SK-N-MC (cell line): ENCODE results near the gene POLR2L.
A peak's percentile ranks its signal among the peaks of the same experiment; 100 is the strongest.

Source experiments
- DNase-seq: peaks from one replicate; pipeline ENCODE4 v3.0.0-alpha.2; 2011; ENCODE audit warnings: low read depth, low spot score
- H3K27ac ChIP-seq: fragments of 200-600 bp; sonication (generic); 2 replicates; pipeline ENCODE4 v1.5.1; 2016; ENCODE audit warnings: mixed run types
- H3K36me3 ChIP-seq: fragments of 200-600 bp; sonication (generic); 2 replicates; pipeline ENCODE4 v1.6.1; 2017; ENCODE audit warnings: antibody characterized with exemption, low read length, mixed read lengths; ENCODE audit not compliant: insufficient read depth
- H3K4me3 ChIP-seq: fragments of 200-600 bp; sonication (generic); 2 replicates; pipeline ENCODE4 v1.5.1; 2016
- H3K9ac ChIP-seq: fragments of 200-600 bp; sonication (generic); 2 replicates; pipeline ENCODE4 v1.8.0; 2017; ENCODE audit warnings: mixed run types, mixed read lengths; ENCODE audit not compliant: insufficient read length
- H3K9me3 ChIP-seq: fragments of 200-600 bp; sonication (generic); 2 replicates; pipeline ENCODE4 v1.6.1; 2017; ENCODE audit warnings: low read depth, mild to moderate bottlenecking, antibody characterized with exemption, low read length, moderate library complexity, mixed read lengths
- EZH2 ChIP-seq: fragments of 200-600 bp; sonication (generic); IDR thresholded peaks from one replicate; pipeline ENCODE4 v1.6.1; 2017; ENCODE audit warnings: antibody characterized with exemption
- FOXP2 ChIP-seq: optimal IDR thresholded peaks from 2 replicates; pipeline ENCODE3; 2011; ENCODE audit warnings: mild to moderate bottlenecking, moderate library complexity; ENCODE audit not compliant: insufficient read depth; ENCODE audit errors: extremely low read length, control extremely low read depth
- POLR2AphosphoS5 ChIP-seq: IDR thresholded peaks from 2 replicates; pipeline ENCODE4 v1.6.1; 2012; ENCODE audit warnings: mild to moderate bottlenecking, low read depth, low read length, borderline replicate concordance

POLR2L gene

DNA sequence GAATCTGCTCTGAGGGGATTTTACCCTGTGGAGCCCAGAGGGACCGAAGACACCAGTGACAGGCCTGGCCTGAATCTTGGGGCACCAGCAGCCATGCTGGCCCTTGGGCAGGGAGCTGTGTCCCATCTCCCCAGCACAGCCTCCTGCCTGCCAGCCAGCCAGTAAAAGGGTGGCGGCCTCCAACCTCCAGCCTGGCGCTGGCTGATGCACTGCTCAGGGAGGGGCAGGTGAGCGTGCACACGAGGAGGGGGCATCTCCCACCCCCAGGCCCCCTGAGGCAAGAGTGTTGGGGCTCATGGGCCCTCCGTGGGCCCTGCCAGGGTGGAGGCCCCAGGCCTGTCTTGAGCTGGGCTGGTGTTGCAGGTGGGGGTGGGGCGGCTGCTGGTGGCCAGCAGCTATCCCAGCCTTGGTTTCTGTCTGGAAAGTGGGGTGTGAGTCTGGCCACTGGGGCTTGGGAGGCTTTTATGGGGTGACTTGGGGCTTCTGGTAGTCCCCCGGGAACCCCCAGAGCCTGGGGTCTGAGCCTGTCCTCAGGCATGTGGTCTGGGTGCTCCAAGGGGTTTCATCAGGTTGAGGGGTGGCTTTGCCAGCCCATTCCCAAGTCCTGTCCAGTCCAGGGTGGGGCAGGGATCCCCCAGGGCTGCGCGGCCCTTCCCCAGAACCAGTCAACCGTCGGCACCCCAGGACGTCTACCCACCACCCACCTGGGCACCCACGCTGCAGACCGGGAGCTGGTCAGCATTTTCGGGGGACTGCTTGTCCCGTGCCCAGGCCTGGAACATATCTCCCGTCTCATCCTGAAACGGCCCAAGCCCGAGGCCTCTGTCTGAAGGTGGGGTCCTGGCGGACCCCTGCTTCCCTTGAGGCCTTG lies 18.1 kb upstream of the POLR2L start:
- TF ChIP-seq EZH2, result no peak
- no peak for TF ChIP-seq POLR2AphosphoS5
- no peak for TF ChIP-seq FOXP2
- H3K36me3 ChIP-seq, result no peaks in the 10 kb centered on the region; the same call in 1 of the 2 replicates

DNA sequence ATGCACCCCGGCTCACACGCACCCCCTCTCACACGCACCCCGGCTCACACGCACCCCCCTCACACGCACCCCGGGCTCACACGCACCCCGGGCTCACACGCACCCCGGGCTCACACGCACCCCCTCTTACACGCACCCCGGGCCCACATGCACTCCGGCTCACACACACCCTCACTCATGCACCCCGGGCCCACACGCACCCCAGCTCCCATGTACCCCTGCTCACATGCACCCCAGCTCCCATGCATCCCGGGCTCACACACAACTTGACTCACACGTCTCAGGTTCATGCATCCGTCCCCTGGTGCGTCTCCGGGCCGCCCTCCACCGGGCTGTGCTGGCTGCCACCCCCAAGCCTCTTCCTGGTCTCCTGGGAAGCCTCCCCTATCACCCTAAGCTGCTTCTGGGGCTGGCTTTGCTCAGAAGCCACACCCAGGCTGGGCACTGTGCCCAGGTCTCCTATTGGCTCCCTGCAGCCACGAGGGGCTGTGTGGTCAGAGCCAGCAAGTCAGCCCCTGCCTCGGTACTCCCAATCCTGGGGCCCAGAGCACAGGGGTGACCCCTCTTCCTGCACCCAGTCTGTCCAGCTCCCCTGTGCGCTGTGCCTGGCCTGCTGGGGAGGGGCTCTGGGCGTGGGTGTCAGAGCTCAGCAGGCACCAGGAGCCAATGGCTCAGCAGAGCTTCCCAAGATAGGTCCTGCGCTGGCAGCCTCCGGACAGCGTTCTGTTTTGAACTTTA lies 17.2 kb upstream of the POLR2L start:
- TF ChIP-seq POLR2AphosphoS5 (peak; percentile 82), EZH2 (no peak), FOXP2 (no peak)
- no peak for DNase-seq
- Histone ChIP-seq H3K36me3 (no peaks in the 10 kb centered on the region), H3K9ac (no peak overlapping the region), H3K4me3 (peak overlapping the region; percentile 78), H3K9me3 (no peaks in the 10 kb centered on the region), H3K27ac (peak overlapping the region; percentile 62; the same call in 1 of the 2 replicates)

More for the DNA sequence above, 18.1 kb upstream of the POLR2L start:
- H3K4me3 ChIP-seq, result peak overlapping the region; percentile 78
- no peak overlapping the region for H3K9ac ChIP-seq
- peak overlapping the region; percentile 62; the same call in 1 of the 2 replicates for H3K27ac ChIP-seq
- DNase-seq, result no peak
- no peaks in the 10 kb centered on the region for H3K9me3 ChIP-seq

DNA sequence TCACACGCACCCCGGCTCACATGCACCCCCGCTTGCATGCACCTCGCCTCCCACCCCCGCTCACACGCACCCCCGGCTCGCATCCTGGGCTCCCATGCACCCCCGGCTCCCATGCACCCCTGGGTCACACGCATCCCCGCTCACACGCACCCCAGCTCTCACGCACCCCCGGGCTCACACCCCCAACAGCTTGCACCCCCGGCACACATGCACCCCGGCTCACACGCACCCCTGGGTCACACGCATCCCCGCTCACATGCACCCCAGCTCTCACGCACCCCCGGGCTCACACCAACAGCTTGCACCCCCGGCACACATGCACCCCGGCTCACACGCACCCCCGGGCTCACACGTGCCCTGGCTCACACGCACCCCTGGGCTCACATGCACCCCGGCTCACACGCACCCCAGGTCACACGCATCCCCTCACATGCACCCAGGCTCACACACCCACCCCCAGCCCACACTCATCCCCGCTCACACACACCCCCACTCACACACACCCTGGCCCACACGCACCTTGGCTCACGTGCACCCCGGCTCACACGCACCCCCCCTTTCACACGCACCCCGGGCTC lies 16.5 kb upstream of the POLR2L start:
- no peaks in the 10 kb centered on the region for H3K9me3 ChIP-seq
- peak overlapping the region; percentile 78 for H3K4me3 ChIP-seq
- no peak overlapping the region for H3K9ac ChIP-seq
- no peak for DNase-seq
- TF ChIP-seq FOXP2, result no peak
- no peak for TF ChIP-seq EZH2
- TF ChIP-seq POLR2AphosphoS5, result no peak
- H3K36me3 ChIP-seq, result no peaks in the 10 kb centered on the region
- no peak overlapping the region for H3K27ac ChIP-seq

DNA sequence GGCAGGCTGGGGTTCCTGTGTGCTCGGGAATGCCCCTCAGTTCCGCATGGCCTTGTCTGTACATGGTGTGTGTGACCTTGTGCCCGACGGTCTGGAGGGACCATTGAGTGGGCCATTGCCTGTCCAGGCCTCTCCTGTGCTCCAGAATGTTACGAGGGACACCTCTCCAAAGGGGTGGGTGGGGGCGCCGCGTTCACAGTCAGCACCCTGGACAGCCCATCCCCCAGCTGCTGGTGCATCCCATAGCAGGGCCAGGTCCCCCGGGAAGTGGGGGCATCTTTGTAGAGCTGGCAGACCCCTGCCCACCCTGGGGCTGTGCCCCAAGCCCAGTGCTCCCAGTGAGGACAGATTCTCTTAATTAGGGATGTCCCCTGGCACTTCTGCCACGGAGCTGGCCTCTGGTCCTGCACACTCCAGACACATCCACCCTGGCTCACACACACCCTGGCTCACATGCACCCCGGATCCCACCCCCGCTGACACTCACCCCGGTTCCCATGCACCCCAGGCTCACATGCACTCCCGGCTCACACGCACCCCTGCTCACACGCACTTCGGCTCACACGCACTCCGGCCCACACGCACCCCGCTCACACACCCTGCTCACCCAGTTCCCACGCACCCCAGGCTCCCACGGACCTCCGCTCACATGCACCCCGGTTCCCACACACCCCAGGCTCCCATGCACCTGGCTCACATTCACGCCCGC lies 15.9 kb upstream of the POLR2L start:
- no peaks in the 10 kb centered on the region for H3K36me3 ChIP-seq
- DNase-seq, result no peak
- H3K9ac ChIP-seq, result no peak overlapping the region
- no peaks in the 10 kb centered on the region for H3K9me3 ChIP-seq
- no peak overlapping the region for H3K27ac ChIP-seq
- TF ChIP-seq EZH2 (no peak), POLR2AphosphoS5 (no peak), FOXP2 (no peak)
- H3K4me3 ChIP-seq, result peak overlapping the region; percentile 78

DNA sequence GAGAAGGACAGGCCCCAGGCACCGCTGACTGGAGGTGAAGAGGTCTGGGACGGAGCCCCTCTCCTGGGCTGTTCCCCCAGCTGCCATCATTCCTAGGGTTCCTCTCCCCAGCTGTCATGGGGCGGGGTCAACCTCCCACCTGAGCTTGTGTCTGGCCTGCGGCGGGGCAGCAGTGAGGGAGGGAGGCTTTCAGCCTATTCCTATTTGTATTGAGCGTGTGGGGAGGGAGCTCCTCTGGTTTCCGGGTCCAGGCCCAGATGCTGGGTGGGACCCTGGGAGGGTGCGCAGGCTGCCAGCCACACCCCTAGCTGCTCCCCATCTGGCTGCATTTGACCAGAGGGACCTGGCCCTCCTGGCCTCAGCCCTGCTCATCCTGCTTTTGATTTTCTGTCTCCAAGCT lies 14.1 kb upstream of the POLR2L start:
- no peaks in the 10 kb centered on the region for H3K9me3 ChIP-seq
- H3K4me3 ChIP-seq, result no peak overlapping the region
- H3K9ac ChIP-seq, result no peak overlapping the region
- no peak for TF ChIP-seq POLR2AphosphoS5
- TF ChIP-seq EZH2, result no peak
- no peak for TF ChIP-seq FOXP2
- DNase-seq, result no peak
- H3K27ac ChIP-seq, result peak overlapping the region; percentile 44; the same call in 1 of the 2 replicates
- no peaks in the 10 kb centered on the region for H3K36me3 ChIP-seq

DNA sequence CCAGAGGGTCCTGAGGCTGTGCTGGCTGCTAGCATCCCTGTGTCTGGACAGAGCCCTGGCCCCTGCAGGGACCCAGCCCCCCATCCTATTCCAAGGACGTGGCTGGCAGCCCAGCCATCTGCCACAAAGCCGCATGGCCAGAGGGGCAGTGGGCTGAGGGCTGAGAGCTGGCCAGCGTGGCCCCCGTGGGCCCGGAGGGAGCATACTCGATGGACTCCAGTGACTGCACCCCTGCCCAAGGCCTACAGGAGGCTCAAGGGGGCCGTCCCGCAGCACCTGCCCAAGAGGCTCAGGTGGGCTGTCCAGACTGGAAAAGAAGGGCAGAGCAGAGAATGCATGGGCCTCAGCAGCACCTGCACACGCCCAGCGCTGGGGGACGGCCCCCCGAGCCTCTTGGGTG lies 13.5 kb upstream of the POLR2L start:
- Histone ChIP-seq H3K36me3 (no peaks in the 10 kb centered on the region), H3K4me3 (no peak overlapping the region), H3K27ac (no peak overlapping the region), H3K9ac (no peak overlapping the region), H3K9me3 (no peaks in the 10 kb centered on the region)
- no peak for DNase-seq
- TF ChIP-seq FOXP2, result no peak
- no peak for TF ChIP-seq POLR2AphosphoS5
- no peak for TF ChIP-seq EZH2

DNA sequence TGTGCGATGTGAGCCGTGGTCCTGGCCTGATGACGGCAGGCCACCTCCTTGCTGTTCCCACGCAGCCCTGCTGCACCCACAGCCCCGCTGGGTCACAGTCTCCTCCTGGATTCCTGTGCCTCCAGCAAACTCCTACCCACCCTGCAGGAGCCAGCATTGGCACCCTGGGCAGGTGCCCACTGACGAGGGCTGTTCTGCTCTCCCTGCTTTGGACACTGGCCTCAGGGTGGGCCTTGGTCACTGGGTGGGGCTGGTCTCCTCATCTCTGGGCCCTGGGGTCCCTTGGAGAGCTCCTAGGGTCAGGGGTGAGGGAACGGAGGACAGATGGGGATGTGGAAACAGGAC lies 13.0 kb upstream of the POLR2L start:
- no peak for DNase-seq
- no peak overlapping the region for H3K9ac ChIP-seq
- TF ChIP-seq FOXP2, result no peak
- no peak for TF ChIP-seq POLR2AphosphoS5
- TF ChIP-seq EZH2, result no peak

DNA sequence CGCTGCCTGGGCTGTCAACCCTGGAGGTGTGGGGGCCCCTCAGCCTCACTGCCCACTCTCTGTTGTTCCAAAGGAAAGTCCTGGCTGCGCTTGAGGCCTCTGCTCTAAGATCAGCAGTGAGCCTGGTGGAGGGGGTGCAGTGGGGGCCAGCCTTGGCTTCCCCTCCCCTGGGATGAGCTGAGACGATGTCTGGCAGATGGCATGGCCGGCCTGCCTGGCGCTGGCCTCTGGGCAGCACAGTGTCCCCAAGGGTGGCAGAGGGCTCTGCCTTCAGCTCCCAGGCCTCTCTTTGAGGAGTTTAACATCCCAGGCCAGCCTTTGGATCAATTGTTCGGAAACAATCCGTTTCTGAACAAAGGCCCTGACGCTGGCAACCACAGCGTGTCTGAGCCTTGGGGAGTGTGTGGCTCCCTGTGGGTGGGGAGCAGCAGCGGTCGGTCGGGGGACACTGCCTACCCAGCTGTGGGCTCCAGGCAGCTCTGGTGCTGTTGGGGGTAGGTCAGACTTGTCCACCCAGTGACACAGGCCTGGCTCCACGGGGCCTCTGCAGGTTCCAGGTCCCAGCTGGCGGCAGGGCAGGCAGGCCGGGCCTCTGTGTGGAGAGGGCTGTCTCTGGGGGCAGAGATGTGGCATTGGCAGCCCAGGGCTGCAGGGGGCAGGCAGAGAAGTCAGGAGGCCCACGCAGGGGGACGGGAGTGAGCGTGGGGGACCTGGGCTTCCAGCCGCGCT lies 12.4 kb upstream of the POLR2L start:
- TF ChIP-seq FOXP2, result no peak
- TF ChIP-seq EZH2, result no peak
- no peak for TF ChIP-seq POLR2AphosphoS5
- Histone ChIP-seq H3K9me3 (no peaks in the 10 kb centered on the region), H3K27ac (peak overlapping the region; percentile 40; the same call in 1 of the 2 replicates), H3K9ac (no peak overlapping the region), H3K36me3 (no peaks in the 10 kb centered on the region), H3K4me3 (no peak overlapping the region)
- no peak for DNase-seq

More for the DNA sequence above, 13.0 kb upstream of the POLR2L start:
- Histone ChIP-seq H3K9me3 (no peaks in the 10 kb centered on the region), H3K27ac (no peak overlapping the region), H3K4me3 (no peak overlapping the region), H3K36me3 (no peaks in the 10 kb centered on the region)
